Neural progenitor cell (in vitro differentiated cells): ENCODE measurements around the gene GATAD2B. TPM values are rescaled to one million over a fixed set of nuclear protein-coding genes. Genes with fewer than 3 reads are reported as not detected.
A peak's percentile ranks its signal among the peaks of the same experiment; 100 is the strongest.

ENCODE experiments used
- DNase-seq: peaks from one replicate; pipeline ENCODE4 v3.0.0-alpha.2; 2016; ENCODE audit warnings: low spot score
- H2AFZ ChIP-seq: fragments of 200-600 bp; sonication (generic); replicated peaks from 2 replicates; pipeline ENCODE4 v1.6.1; 2016; ENCODE audit warnings: antibody characterized with exemption
- H3F3A ChIP-seq: fragments of 200-600 bp; sonication (generic); 2 replicates; pipeline ENCODE4 v1.6.1; 2016; ENCODE audit warnings: antibody characterized with exemption, low read depth
- H3K27ac ChIP-seq: fragments of 200-600 bp; sonication (generic); 2 replicates; pipeline ENCODE4 v1.5.1; 2016; ENCODE audit warnings: mild to moderate bottlenecking
- H3K27me3 ChIP-seq: fragments of 200-600 bp; sonication (generic); 2 replicates; pipeline ENCODE4 v1.6.1; 2016; ENCODE audit warnings: mild to moderate bottlenecking, moderate library complexity
- H3K36me3 ChIP-seq: fragments of 200-600 bp; sonication (generic); 2 replicates; pipeline ENCODE4 v1.5.1; 2016
- H3K4me1 ChIP-seq: fragments of 200-600 bp; sonication (generic); 2 replicates; pipeline ENCODE4 v1.6.1; 2016; ENCODE audit warnings: mixed run types
- H3K4me2 ChIP-seq: fragments of 200-600 bp; sonication (generic); 2 replicates; pipeline ENCODE4 v1.6.1; 2016
- H3K4me3 ChIP-seq: fragments of 200-600 bp; sonication (generic); 2 replicates; pipeline ENCODE4 v1.5.1; 2016
- H3K79me2 ChIP-seq: fragments of 200-600 bp; sonication (generic); 2 replicates; pipeline ENCODE4 v1.6.1; 2016; ENCODE audit warnings: low read depth
- H3K9ac ChIP-seq: fragments of 200-600 bp; sonication (generic); 2 replicates; pipeline ENCODE4 v1.6.1; 2016
- H3K9me3 ChIP-seq: fragments of 200-600 bp; sonication (generic); 2 replicates; pipeline ENCODE4 v1.5.1; 2016; ENCODE audit warnings: low read depth
- H4K20me1 ChIP-seq: fragments of 200-600 bp; sonication (generic); 2 replicates; pipeline ENCODE4 v1.6.1; 2016; ENCODE audit warnings: low read depth
- H3K27ac Mint-ChIP-seq: 3 replicates; pipeline ENCODE4 v1.8.0; 2021; ENCODE audit warnings: mixed read lengths
- H3K27me3 Mint-ChIP-seq: 2 replicates; pipeline ENCODE4 v1.8.0; 2022; ENCODE audit warnings: low read depth, mild to moderate bottlenecking, inconsistent platforms, moderate library complexity, mixed read lengths; ENCODE audit not compliant: insufficient read depth
- H3K36me3 Mint-ChIP-seq: 3 replicates; pipeline ENCODE4 v1.8.0; 2021; ENCODE audit warnings: mixed read lengths
- H3K4me1 Mint-ChIP-seq: 3 replicates; pipeline ENCODE4 v1.8.0; 2021; ENCODE audit warnings: mixed read lengths
- H3K4me3 Mint-ChIP-seq: 3 replicates; pipeline ENCODE4 v1.8.0; 2021; ENCODE audit warnings: mild to moderate bottlenecking, moderate library complexity, mixed read lengths
- H3K9me3 Mint-ChIP-seq: 3 replicates; pipeline ENCODE4 v1.8.0; 2020; ENCODE audit warnings: mixed read lengths
- EZH2 ChIP-seq: fragments of 200-600 bp; sonication (generic); IDR thresholded peaks from 2 replicates; pipeline ENCODE4 v1.6.1; 2017; ENCODE audit warnings: antibody characterized with exemption, mild to moderate bottlenecking, moderate library complexity
- EZH2phosphoT487 ChIP-seq: fragments of 200-600 bp; sonication (generic); IDR thresholded peaks from 2 replicates; pipeline ENCODE4 v1.6.1; 2017; ENCODE audit warnings: antibody characterized with exemption
- total RNA-seq: library from RNA; depleted of rRNA; stranded (reverse); fragments of >200 nt; gene quantifications from 2 replicates; pipeline ENCODE4 v1.2.3, GENCODE V29; 2015; ENCODE audit warnings: low replicate concordance
- TF ChIP-seq, protein P1 (sequence below): fragments of 200-600 bp; sonication (generic); IDR thresholded peaks from 2 replicates; pipeline ENCODE4 v1.5.1; 2017; ENCODE audit warnings: antibody characterized with exemption, mild to moderate bottlenecking

Gene GATAD2B
- total RNA-seq, 1 donor from 2014 or later: 14.8 TPM

DNA sequence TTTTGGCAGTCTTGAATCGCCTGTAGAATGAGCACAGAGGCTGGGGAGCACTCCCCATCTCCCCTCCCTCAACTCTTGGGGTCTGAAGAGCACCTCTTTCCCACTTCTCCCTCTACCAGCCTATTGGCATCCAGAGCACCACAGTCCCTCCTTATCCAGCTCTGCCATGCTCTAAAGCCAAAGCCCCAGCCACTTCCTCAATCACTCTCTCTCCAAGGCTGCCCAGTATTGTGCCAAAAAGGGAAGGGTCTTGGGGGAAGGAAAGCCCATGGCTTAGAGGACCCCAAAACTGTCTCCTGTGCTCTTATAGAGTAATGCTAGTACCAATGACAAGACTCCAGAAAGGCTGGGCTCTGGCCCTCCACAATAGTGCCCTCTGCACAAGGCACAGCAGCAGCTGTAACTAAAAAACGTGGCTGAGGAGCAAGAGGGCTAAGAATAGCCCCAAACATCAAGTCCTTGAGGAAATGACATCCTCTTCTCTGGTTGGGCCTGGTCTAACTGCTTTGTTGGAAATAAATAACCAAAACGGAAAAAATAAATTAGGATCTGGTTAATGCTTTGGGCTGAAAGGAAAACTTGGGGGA, 119.2 kb downstream of the GATAD2B start:
- H3K27me3 ChIP-seq: no peaks in the 10 kb centered on the region
- H3K36me3 ChIP-seq: no peaks in the 10 kb centered on the region
- H3F3A ChIP-seq: peaks cover 7% of the 10 kb centered on the region
- no peak overlapping the region for H3K9ac ChIP-seq
- Mint-ChIP-seq H3K27me3 (peaks cover 4% of the 10 kb centered on the region), H3K36me3 (peaks cover 18% of the 10 kb centered on the region), H3K27ac (peak overlapping the region; percentile 6), H3K4me3 (no peak overlapping the region), H3K9me3 (no peaks in the 10 kb centered on the region), H3K4me1 (peaks cover 11% of the 10 kb centered on the region)
- no peaks in the 10 kb centered on the region for H3K4me1 ChIP-seq
- no peaks in the 10 kb centered on the region for H3K9me3 ChIP-seq
- H3K4me2 ChIP-seq: no peak overlapping the region
- no peak overlapping the region for H3K27ac ChIP-seq
- H3K4me3 ChIP-seq: no peak overlapping the region
- peaks cover 12% of the 10 kb centered on the region for H4K20me1 ChIP-seq
- no peak overlapping the region for H2AFZ ChIP-seq
- TF ChIP-seq EZH2 (no peak), EZH2phosphoT487 (no peak)
- TF ChIP-seq, protein P1, sequence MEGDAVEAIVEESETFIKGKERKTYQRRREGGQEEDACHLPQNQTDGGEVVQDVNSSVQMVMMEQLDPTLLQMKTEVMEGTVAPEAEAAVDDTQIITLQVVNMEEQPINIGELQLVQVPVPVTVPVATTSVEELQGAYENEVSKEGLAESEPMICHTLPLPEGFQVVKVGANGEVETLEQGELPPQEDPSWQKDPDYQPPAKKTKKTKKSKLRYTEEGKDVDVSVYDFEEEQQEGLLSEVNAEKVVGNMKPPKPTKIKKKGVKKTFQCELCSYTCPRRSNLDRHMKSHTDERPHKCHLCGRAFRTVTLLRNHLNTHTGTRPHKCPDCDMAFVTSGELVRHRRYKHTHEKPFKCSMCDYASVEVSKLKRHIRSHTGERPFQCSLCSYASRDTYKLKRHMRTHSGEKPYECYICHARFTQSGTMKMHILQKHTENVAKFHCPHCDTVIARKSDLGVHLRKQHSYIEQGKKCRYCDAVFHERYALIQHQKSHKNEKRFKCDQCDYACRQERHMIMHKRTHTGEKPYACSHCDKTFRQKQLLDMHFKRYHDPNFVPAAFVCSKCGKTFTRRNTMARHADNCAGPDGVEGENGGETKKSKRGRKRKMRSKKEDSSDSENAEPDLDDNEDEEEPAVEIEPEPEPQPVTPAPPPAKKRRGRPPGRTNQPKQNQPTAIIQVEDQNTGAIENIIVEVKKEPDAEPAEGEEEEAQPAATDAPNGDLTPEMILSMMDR: no peak
- H3K79me2 ChIP-seq: no peaks in the 10 kb centered on the region
- no peak for DNase-seq

DNA sequence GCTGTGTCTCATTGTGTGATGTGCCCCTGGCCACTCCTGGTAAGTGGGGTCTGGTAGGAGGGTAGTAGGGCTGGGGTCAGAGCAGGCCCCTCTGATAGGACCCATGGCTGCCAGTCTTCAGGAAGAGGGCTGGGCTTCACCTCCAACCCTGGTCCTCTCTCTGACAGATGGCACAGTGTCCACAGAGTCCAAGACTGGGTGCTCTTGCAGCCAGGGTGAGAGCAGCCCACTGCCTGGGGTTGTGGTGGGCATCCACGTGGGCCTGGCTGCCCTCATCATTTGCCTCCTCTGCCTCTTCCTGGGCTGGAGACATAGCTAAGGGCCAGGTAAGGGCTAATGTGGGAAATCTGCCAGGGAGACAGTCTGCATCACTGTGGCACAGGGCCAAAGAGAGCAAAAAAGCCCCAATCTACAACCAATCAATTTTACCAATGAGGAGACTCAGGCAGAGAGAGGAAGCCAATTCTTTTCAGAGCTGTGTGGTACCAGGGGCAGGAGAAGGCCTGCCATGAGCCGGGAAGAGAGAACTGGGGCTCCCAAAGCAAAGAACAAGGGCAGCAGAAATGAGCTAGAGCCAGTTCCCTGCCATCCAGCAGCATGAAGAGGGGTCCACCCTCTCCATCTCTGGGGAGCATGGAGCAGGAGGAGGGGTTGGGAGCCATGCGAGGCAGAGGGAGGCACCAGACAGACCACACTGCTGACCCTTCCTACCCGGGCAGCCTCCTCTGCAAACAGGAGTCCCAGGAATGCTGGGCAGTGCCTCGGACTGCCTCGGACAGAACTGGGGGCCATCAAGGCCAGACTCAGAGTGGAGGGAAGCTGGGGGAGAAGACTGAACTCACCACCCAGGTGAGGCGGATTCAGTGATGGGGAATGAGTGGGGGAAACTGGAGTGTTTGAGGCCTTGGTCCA, 120.7 kb downstream of the GATAD2B start:
- H2AFZ ChIP-seq: no peak overlapping the region
- no peak for DNase-seq
- Mint-ChIP-seq H3K4me1 (peaks cover 14% of the 10 kb centered on the region), H3K27ac (no peak overlapping the region), H3K9me3 (no peaks in the 10 kb centered on the region), H3K36me3 (peaks cover 20% of the 10 kb centered on the region), H3K4me3 (no peak overlapping the region), H3K27me3 (peaks cover 4% of the 10 kb centered on the region)
- peaks cover 19% of the 10 kb centered on the region for H3F3A ChIP-seq
- no peak overlapping the region for H3K27ac ChIP-seq
- no peaks in the 10 kb centered on the region for H3K36me3 ChIP-seq
- TF ChIP-seq, protein P1: no peak
- no peak overlapping the region for H3K9ac ChIP-seq
- H3K4me1 ChIP-seq: no peaks in the 10 kb centered on the region
- H4K20me1 ChIP-seq: peaks cover 17% of the 10 kb centered on the region
- H3K79me2 ChIP-seq: no peaks in the 10 kb centered on the region
- no peak overlapping the region for H3K4me3 ChIP-seq
- H3K4me2 ChIP-seq: no peak overlapping the region
- no peaks in the 10 kb centered on the region for H3K9me3 ChIP-seq
- no peaks in the 10 kb centered on the region for H3K27me3 ChIP-seq

DNA sequence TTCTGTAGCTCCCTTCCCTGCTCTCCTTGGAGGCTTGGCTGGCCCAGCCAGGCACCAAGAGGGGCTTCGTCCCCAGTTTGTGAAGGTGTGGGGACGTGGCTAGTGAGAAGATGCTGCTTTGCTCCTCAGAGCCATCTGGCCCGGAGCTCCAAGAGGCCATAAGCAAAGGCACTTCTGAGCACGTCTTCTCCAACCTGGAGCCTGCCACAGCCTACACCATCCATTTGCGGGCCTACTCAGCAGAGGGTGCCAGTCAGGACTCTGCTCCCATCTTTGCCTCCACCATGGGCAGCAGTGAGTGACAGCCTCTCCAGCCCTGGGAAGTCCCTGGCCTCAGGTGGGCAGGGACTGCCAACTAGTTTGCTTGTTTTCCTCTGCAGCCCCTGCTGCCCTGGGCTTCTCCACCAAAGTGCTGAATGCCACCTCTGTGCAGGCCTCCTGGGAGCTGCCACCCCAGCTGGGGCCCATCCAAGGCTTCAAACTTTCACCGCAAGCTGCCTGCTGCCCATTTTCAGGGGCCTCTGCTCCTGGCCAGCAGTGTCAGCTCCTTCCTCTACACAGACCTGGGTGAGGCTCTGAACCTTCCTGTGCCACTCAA, 121.6 kb downstream of the GATAD2B start:
- Histone ChIP-seq H3K9me3 (no peaks in the 10 kb centered on the region), H3K27me3 (no peaks in the 10 kb centered on the region), H4K20me1 (peaks cover 21% of the 10 kb centered on the region), H3K27ac (no peak overlapping the region), H3K4me3 (no peak overlapping the region), H2AFZ (no peak overlapping the region), H3F3A (peaks cover 19% of the 10 kb centered on the region), H3K4me1 (no peaks in the 10 kb centered on the region), H3K36me3 (no peaks in the 10 kb centered on the region), H3K79me2 (no peaks in the 10 kb centered on the region), H3K4me2 (no peak overlapping the region), H3K9ac (no peak overlapping the region)
- TF ChIP-seq EZH2phosphoT487 (no peak), EZH2 (no peak)
- TF ChIP-seq, protein P1: no peak
- H3K36me3 Mint-ChIP-seq: peaks cover 20% of the 10 kb centered on the region
- no peak overlapping the region for H3K4me3 Mint-ChIP-seq
- peaks cover 8% of the 10 kb centered on the region for H3K27me3 Mint-ChIP-seq
- H3K4me1 Mint-ChIP-seq: peaks cover 21% of the 10 kb centered on the region
- DNase-seq: no peak
- no peaks in the 10 kb centered on the region for H3K9me3 Mint-ChIP-seq
- H3K27ac Mint-ChIP-seq: peak overlapping the region; percentile 7
